Upper lobe of left lung (tissue), 6 donors: ENCODE data around the gene FBXL17. TPM values are rescaled to one million over a fixed set of nuclear protein-coding genes. Genes with fewer than 3 reads are reported as not detected.

Experiments used
- ATAC-seq, 2 donors: fragments of 200-7000 bp; cut with Tn5 transposase; one replicate each; pipeline ENCODE4 v1.9.1; 2022; ENCODE audit warnings: mild to moderate bottlenecking in 2 of 2, moderate library complexity in 2 of 2; ENCODE audit not compliant: low FRiP score in 2 of 2
- DNase-seq, 2 donors: peaks; one replicate each; pipeline ENCODE4 v3.0.0-alpha.2; 2019 to 2020
- H3K27ac ChIP-seq, 4 donors: fragments of 200-600 bp; sonication (generic); one replicate each; pipeline ENCODE4 v1.5.1; 2016 to 2019
- H3K27me3 ChIP-seq, 4 donors: fragments of 200-600 bp; sonication (generic); one replicate each; pipeline ENCODE4 v1.5.1; 2017 to 2019
- H3K36me3 ChIP-seq, 4 donors: fragments of 200-600 bp; sonication (generic); one replicate each; pipeline ENCODE4 v1.5.1; 2016 to 2019
- H3K4me1 ChIP-seq, 4 donors: fragments of 200-600 bp; sonication (generic); one replicate each; pipeline ENCODE4 v1.5.1; 2018 to 2019
- H3K4me3 ChIP-seq, 4 donors: fragments of 200-600 bp; sonication (generic); one replicate each; pipeline ENCODE4 v1.5.1; 2017 to 2019; ENCODE audit warnings: mild to moderate bottlenecking in 2 of 4, moderate library complexity in 1 of 4
- H3K9me3 ChIP-seq, 4 donors: fragments of 200-600 bp; sonication (generic); one replicate each; pipeline ENCODE4 v1.5.1; 2018 to 2019
- EP300 ChIP-seq, 4 donors: sonication (generic); formaldehyde crosslinking; IDR thresholded peaks; one replicate each; pipeline ENCODE4 v1.5.1; 2017; ENCODE audit warnings: antibody characterized with exemption in 4 of 4, control low read depth in 2 of 4
- POLR2A ChIP-seq, 4 donors: fragments of 450-650 bp; IDR thresholded peaks; one replicate each; pipeline ENCODE4 v1.5.1; 2016 to 2017; ENCODE audit warnings: antibody characterized with exemption in 4 of 4, mild to moderate bottlenecking in 2 of 4
- POLR2AphosphoS5 ChIP-seq, 2 donors: sonication (generic); formaldehyde crosslinking; IDR thresholded peaks; one replicate each; pipeline ENCODE4 v1.5.1; 2017; ENCODE audit warnings: antibody characterized with exemption in 2 of 2
- WGBS, 2 donors: methylation state at CpG; one replicate each; pipeline ENCODE4 v1.1.5; 2017 to 2018; 5-methylcytosine and 5-hydroxymethylcytosine counted together
- total RNA-seq, 6 donors: library from RNA; depleted of rRNA in 4 of 6; stranded (reverse); fragments of >200 nt in 4 of 6; gene quantifications; one replicate each; pipeline versions ENCODE4 v1.1.0 to v1.2.1, GENCODE V29; 2016 to 2021
- TF ChIP-seq, protein P1 (sequence below), 6 experiments: fragments of 450-650 bp in 4 of 6; fragments of 200-600 bp in 2 of 6; sonication (generic) in 2 of 6; IDR thresholded peaks; one replicate each; pipeline ENCODE4 v1.5.1; 2016 to 2019; ENCODE audit warnings: antibody characterized with exemption in 6 of 6
- donor health status: DM: no; HTN: no; CAD: no; lungs with moderate emphysema.
- donor health status: DM: no; HTN: yes; CAD: no; lungs with severe emphysema.

Gene FBXL17
- total RNA-seq, 6 donors from 2014 or later = 10.0 to 47.1 (median 16.9) TPM

DNA sequence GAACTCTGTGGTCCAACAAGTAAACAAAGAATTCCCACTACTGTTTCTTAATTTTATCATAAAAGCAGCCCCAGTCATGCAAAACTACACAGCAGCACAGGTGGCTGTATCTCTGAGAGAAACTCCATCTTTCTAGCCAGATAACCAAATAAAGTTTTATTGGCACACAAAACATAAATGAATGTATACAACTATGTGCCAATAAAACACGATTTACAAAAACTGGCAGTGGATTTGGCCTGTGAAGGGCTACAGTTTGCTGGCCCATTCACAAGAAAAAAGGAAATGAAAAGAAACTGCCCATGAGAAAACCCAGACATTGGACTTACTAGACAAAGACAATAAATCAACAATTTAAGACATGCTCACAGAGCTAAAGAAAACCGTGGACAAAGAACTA lies 10.6 kb downstream of the FBXL17 start:
- no peak overlapping the region for H3K27ac ChIP-seq
- no peaks in the 10 kb centered on the region for H3K4me1 ChIP-seq
- H3K36me3 ChIP-seq = peaks cover 0 to 3% (median 0%) of the 10 kb centered on the region in 4 donors
- ATAC-seq (no peak), DNase-seq (no peak)
- WGBS, 2 donors = 80 to 91% methylated on average over 2 of the region's 2 CpGs
- no peaks in the 10 kb centered on the region for H3K27me3 ChIP-seq
- H3K9me3 ChIP-seq = peaks cover 14 to 28% (median 16%) of the 10 kb centered on the region in 4 donors
- TF ChIP-seq POLR2AphosphoS5 (IDR thresholded peaks at IDR 0.05) (no peak), POLR2A (IDR thresholded peaks at IDR 0.05) (no peak), EP300 (IDR thresholded peaks at IDR 0.05) (no peak)
- TF ChIP-seq, protein P1, sequence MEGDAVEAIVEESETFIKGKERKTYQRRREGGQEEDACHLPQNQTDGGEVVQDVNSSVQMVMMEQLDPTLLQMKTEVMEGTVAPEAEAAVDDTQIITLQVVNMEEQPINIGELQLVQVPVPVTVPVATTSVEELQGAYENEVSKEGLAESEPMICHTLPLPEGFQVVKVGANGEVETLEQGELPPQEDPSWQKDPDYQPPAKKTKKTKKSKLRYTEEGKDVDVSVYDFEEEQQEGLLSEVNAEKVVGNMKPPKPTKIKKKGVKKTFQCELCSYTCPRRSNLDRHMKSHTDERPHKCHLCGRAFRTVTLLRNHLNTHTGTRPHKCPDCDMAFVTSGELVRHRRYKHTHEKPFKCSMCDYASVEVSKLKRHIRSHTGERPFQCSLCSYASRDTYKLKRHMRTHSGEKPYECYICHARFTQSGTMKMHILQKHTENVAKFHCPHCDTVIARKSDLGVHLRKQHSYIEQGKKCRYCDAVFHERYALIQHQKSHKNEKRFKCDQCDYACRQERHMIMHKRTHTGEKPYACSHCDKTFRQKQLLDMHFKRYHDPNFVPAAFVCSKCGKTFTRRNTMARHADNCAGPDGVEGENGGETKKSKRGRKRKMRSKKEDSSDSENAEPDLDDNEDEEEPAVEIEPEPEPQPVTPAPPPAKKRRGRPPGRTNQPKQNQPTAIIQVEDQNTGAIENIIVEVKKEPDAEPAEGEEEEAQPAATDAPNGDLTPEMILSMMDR (IDR thresholded peaks at IDR 0.05) = no peak
- H3K4me3 ChIP-seq = no peak overlapping the region

DNA sequence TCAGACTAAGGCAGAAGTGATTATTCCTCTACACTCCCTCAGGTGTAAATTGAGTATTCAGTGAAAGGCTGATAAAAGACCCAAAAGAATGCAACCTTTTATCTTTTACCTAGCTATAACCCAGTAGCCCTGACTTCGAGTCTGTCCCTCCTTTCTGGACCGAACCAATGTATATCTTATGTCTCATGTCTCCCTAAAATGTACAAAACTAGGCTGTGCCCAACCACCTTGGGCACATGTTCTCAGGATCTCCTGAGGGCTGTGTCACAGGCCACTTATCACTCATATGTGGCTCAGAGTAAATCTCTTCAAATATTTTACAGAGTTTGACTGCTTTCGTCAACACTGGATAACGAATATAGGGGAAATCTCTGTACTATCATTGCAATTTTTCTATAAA lies 12.7 kb downstream of the FBXL17 start:
- Histone ChIP-seq H3K36me3 (peaks cover 0 to 7% (median 2%) of the 10 kb centered on the region in 4 donors), H3K4me3 (no peak overlapping the region), H3K27ac (no peak overlapping the region), H3K27me3 (no peaks in the 10 kb centered on the region), H3K9me3 (peaks cover 2 to 9% (median 6%) of the 10 kb centered on the region in 4 donors), H3K4me1 (no peaks in the 10 kb centered on the region)
- ATAC-seq = no peak
- no peak for DNase-seq
- TF ChIP-seq POLR2AphosphoS5 (IDR thresholded peaks at IDR 0.05) (no peak), EP300 (IDR thresholded peaks at IDR 0.05) (no peak), POLR2A (IDR thresholded peaks at IDR 0.05) (no peak)
- TF ChIP-seq, protein P1 (IDR thresholded peaks at IDR 0.05) = no peak
- WGBS, 2 donors = 89 to 96% methylated on average over 4 of the region's 4 CpGs

DNA sequence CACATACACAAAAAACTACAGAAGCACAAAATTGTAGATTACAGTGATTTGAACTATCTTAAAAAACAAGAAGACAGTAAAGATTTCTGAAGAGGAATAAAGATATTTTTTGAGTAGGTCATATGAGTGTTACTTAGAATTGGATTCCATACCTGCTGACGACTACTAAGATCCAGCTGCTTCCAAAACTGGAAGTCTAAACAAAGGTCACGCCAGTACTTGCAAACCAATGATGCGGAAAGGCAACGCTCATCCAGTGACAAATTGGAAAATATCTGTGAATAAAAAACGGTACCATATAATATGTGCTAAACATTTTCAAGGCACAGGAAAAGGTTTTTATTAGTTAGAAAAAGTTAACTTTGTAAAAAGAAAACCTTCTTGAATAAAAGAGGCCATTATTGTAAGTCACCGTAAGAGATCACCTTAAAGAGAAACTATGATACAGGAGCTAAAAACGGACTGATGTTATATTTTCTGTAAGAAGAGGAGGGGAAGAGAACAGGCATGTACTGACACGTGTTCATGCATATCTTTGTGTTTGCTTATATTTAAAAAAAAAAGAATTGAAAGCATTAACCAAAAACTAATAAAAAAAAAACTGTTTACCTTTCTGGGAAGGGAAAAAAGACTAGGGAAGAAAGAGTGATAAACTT lies 14.1 kb downstream of the FBXL17 start:
- no peak for TF ChIP-seq POLR2A (IDR thresholded peaks at IDR 0.05)
- no peak for TF ChIP-seq EP300 (IDR thresholded peaks at IDR 0.05)
- TF ChIP-seq POLR2AphosphoS5 (IDR thresholded peaks at IDR 0.05) = no peak
- TF ChIP-seq, protein P1 (IDR thresholded peaks at IDR 0.05) = no peak
- Histone ChIP-seq H3K27me3 (no peaks in the 10 kb centered on the region), H3K9me3 (no peaks in the 10 kb centered on the region), H3K4me3 (no peak overlapping the region), H3K36me3 (peaks cover 0 to 11% (median 0%) of the 10 kb centered on the region in 4 donors), H3K4me1 (no peaks in the 10 kb centered on the region), H3K27ac (no peak overlapping the region)
- DNase-seq (no peak), ATAC-seq (no peak)
- WGBS, 2 donors = 88 to 94% methylated on average over 8 of the region's 8 CpGs

DNA sequence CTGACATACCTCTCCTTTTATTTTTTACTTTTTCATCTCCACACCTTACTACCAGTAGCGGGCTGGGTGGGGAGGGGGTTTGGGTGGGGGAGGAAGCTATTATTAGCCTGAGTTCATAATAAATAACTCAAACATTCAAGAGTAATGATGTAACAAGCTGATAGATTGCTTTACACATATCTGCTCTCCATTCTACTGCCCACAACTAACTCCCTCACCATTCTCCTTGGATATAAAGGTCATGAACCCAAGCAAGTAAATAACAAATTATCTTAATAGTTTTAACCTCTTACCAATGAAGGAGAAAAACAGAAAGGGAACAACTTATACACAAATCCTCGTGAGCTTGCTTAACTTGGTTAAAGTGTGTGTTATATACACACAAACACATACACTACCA lies 15.4 kb downstream of the FBXL17 start:
- Histone ChIP-seq H3K9me3 (no peaks in the 10 kb centered on the region), H3K4me3 (no peak overlapping the region), H3K4me1 (no peaks in the 10 kb centered on the region), H3K27ac (no peak overlapping the region), H3K36me3 (peaks cover 0 to 11% (median 0%) of the 10 kb centered on the region in 4 donors), H3K27me3 (no peaks in the 10 kb centered on the region)
- TF ChIP-seq EP300 (IDR thresholded peaks at IDR 0.05) = no peak
- TF ChIP-seq, protein P1 (IDR thresholded peaks at IDR 0.05) = no peak
- TF ChIP-seq POLR2A (IDR thresholded peaks at IDR 0.05) = no peak
- TF ChIP-seq POLR2AphosphoS5 (IDR thresholded peaks at IDR 0.05) = no peak
- ATAC-seq = no peak
- WGBS, 2 donors = 64% methylated on average over 2 of the region's 2 CpGs
- DNase-seq = no peak

DNA sequence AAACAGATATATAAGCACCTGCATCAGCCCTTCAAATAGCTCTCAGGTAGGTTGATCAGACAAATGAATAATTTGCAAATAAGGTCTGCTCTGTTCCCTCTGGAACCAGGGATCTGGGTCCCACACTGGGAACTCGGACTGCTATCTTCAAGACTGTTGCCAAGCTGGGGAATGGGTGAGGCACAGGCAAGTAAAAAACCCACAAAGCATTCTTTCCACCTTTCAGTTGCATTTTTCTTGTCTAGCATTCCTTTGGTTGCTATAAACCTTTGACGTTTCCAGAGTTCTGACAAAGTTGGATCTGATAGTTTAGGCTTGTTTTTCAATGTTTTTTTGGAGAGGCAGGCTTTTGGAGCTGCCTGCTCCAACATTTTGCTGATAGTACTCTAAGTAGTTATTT lies 20.1 kb downstream of the FBXL17 start:
- Histone ChIP-seq H3K4me1 (no peaks in the 10 kb centered on the region), H3K9me3 (no peaks in the 10 kb centered on the region), H3K27ac (no peak overlapping the region), H3K36me3 (peaks cover 0 to 14% (median 0%) of the 10 kb centered on the region in 4 donors), H3K27me3 (no peaks in the 10 kb centered on the region), H3K4me3 (no peak overlapping the region)
- ATAC-seq = no peak
- TF ChIP-seq EP300 (IDR thresholded peaks at IDR 0.05) (no peak), POLR2AphosphoS5 (IDR thresholded peaks at IDR 0.05) (no peak), POLR2A (IDR thresholded peaks at IDR 0.05) (no peak)
- TF ChIP-seq, protein P1 (IDR thresholded peaks at IDR 0.05) = no peak
- DNase-seq = no peak
- WGBS, 2 donors = 82 to 94% methylated on average over 2 of the region's 2 CpGs
